Gastroesophageal sphincter (tissue), 3 donors: ENCODE measurements around the gene FAM43B.

Source experiments
- CTCF ChIP-seq, 4 experiments: fragments of 200-600 bp in 2 of 4; fragments of 450-650 bp in 2 of 4; sonication (generic) in 1 of 4; IDR thresholded peaks; one replicate each; pipeline ENCODE4 v1.5.1; 2017 to 2019; ENCODE audit warnings: antibody characterized with exemption in 4 of 4, mild to moderate bottlenecking in 2 of 4, moderate library complexity in 2 of 4
- EP300 ChIP-seq: sonication (generic); formaldehyde crosslinking; IDR thresholded peaks from one replicate; pipeline ENCODE4 v1.6.1; 2017; ENCODE audit warnings: antibody characterized with exemption, mild to moderate bottlenecking
- POLR2A ChIP-seq, 2 donors: fragments of 450-650 bp; IDR thresholded peaks; one replicate each; pipeline ENCODE4 v1.6.1; 2017; ENCODE audit warnings: antibody characterized with exemption in 2 of 2, mild to moderate bottlenecking in 2 of 2, moderate library complexity in 1 of 2
- POLR2AphosphoS5 ChIP-seq: sonication (generic); formaldehyde crosslinking; IDR thresholded peaks from one replicate; pipeline ENCODE4 v1.6.1; 2017; ENCODE audit warnings: antibody characterized with exemption

- TF ChIP-seq CTCF (IDR thresholded peaks at IDR 0.05) (no peak), POLR2A (IDR thresholded peaks at IDR 0.05) (no peak), POLR2AphosphoS5 (no peak), EP300 (no peak)
These were observed 45.2 kb upstream of the FAM43B start for GRCh38 chr1:20507248-20507563.
